VCaP (cell line): ENCODE data around the gene OAS2.

Source experiments
- H3K27ac ChIP-seq: fragments of 450-650 bp; 2 replicates; pipeline ENCODE4 v1.5.1; 2017
- TF ChIP-seq, protein P1 (sequence below): fragments of 450-650 bp; conservative IDR thresholded peaks from 2 replicates; pipeline ENCODE4 v1.5.1; 2017; ENCODE audit warnings: mild to moderate bottlenecking, moderate library complexity

The OAS2 gene

DNA sequence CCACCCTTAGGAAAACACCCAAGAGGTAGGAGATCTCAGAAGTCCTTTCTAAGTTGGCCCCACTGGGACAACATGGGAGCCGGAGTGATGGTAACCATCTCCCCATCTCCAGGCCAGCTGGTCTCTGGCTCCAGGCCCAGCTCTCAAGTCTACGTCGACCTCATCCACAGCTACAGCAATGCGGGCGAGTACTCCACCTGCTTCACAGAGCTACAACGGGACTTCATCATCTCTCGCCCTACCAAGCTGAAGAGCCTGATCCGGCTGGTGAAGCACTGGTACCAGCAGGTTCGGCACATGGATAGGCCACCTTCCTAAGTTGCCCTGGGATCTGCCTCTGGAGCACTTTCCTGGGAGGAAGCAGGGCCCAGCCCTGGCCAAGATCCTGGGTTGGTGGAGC is 11.0 kb upstream of the OAS2 start:
- TF ChIP-seq, protein P1, sequence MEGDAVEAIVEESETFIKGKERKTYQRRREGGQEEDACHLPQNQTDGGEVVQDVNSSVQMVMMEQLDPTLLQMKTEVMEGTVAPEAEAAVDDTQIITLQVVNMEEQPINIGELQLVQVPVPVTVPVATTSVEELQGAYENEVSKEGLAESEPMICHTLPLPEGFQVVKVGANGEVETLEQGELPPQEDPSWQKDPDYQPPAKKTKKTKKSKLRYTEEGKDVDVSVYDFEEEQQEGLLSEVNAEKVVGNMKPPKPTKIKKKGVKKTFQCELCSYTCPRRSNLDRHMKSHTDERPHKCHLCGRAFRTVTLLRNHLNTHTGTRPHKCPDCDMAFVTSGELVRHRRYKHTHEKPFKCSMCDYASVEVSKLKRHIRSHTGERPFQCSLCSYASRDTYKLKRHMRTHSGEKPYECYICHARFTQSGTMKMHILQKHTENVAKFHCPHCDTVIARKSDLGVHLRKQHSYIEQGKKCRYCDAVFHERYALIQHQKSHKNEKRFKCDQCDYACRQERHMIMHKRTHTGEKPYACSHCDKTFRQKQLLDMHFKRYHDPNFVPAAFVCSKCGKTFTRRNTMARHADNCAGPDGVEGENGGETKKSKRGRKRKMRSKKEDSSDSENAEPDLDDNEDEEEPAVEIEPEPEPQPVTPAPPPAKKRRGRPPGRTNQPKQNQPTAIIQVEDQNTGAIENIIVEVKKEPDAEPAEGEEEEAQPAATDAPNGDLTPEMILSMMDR = no peak
- no peak overlapping the region for H3K27ac ChIP-seq

DNA sequence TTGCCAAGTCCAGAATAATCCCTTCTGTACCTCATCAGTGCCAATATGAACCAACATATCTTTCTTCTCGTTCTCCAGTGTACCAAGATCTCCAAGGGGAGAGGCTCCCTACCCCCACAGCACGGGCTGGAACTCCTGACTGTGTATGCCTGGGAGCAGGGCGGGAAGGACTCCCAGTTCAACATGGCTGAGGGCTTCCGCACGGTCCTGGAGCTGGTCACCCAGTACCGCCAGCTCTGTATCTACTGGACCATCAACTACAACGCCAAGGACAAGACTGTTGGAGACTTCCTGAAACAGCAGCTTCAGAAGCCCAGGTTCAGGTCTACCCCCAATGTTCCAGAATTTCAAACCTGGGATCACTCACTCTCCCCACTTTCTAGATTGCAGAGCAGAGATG is 10.5 kb upstream of the OAS2 start:
- TF ChIP-seq, protein P1 = no peak
- no peak overlapping the region for H3K27ac ChIP-seq

DNA sequence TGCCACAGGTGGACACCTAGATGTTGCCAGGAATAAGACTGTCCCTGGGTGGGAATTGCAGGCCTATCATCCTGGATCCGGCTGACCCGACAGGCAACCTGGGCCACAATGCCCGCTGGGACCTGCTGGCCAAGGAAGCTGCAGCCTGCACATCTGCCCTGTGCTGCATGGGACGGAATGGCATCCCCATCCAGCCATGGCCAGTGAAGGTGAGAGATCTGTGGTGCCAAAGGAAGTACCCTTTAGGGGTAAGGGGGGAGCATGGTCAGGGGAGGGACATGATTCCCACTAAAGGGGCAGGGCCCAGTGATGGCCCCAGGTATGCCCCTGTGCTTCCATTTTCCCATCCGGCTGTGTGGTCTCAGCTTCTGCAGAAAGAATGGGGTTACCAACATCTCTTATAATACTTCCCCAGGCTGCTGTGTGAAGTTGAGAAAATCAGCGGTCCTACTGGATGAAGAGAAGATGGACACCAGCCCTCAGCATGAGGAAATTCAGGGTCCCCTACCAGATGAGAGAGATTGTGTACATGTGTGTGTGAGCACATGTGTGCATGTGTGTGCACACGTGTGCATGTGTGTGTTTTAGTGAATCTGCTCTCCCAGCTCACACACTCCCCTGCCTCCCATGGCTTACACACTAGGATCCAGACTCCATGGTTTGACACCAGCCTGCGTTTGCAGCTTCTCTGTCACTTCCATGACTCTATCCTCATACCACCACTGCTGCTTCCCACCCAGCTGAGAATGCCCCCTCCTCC is 8.6 kb upstream of the OAS2 start:
- TF ChIP-seq, protein P1 = no peak
- H3K27ac ChIP-seq = no peak overlapping the region

DNA sequence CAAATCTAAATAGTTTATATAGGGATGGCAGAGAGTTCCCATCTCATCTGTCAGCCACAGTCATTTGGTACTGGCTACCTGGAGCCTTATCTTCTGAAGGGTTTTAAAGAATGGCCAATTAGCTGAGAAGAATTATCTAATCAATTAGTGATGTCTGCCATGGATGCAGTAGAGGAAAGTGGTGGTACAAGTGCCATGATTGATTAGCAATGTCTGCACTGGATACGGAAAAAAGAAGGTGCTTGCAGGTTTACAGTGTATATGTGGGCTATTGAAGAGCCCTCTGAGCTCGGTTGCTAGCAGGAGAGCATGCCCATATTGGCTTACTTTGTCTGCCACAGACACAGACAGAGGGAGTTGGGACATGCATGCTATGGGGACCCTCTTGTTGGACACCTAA is 7.9 kb upstream of the OAS2 start:
- TF ChIP-seq, protein P1 = no peak

DNA sequence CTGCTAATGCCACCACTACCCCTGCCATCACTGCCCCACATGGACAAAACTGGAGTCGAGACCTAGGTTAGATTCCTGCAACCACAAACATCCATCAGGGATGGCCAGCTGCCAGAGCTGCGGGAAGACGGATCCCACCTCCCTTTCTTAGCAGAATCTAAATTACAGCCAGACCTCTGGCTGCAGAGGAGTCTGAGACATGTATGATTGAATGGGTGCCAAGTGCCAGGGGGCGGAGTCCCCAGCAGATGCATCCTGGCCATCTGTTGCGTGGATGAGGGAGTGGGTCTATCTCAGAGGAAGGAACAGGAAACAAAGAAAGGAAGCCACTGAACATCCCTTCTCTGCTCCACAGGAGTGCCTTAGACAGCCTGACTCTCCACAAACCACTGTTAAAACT is 7.1 kb upstream of the OAS2 start:
- TF ChIP-seq, protein P1 = no peak
- H3K27ac ChIP-seq = no peak overlapping the region

More for the DNA sequence above, 7.9 kb upstream of the OAS2 start:
- H3K27ac ChIP-seq = no peak overlapping the region

DNA sequence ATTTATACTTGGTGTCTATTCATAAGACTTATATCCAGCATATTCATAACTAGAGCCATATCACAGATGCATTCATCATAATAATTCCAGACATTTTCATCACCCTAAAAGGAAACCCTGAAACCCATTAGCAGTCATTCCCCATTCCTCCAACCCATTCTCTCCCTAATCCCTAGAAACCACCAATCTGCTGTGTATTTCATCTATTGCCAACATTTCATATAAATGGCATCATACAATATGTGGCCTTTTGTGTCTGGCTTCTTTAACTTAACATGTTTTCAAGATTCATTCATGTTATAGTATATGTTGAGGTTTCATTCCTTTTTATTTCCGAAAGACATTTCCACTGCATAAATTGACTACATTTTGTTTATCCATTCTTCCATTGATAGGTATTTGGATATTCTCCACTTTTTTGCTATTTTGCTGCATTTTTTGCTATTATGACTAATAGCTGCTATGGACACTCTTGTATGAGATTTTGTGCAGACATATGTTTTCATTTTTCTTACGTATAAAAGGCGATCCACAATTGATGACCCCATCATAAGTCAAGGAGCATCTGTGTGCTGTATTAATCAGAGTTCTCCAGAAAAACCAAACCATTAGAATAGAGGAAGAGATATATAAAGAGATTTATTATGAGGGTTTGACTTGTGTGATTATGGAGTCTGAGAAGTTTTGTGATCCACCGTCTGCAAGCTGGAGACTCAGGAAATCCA is 5.1 kb upstream of the OAS2 start:
- H3K27ac ChIP-seq = no peak overlapping the region
- TF ChIP-seq, protein P1 = no peak

DNA sequence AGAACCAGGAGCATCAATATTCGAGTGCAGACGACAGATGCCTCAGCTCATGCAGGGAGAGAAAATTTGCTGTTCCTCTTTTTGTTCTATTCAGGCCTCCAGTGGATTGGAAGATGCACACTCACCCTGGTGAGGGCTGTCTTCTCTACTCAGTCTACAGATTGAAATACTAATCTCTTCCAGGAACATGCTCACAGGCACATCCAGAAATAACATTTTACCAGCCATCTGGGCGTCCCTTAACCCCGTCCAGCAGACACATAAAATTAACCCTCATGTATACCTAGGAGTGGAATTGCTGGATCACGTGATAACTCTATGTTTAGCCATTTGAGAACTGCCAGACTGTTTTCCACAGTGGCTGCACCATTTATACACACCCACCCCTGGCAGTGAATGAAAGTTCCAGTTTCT is 4.5 kb upstream of the OAS2 start:
- H3K27ac ChIP-seq = no peak overlapping the region
- TF ChIP-seq, protein P1 = no peak
